Cardiac septum (tissue), 1 donor: ENCODE measurements around the gene GYPB. TPM values are rescaled to one million over a fixed set of nuclear protein-coding genes. Genes with fewer than 3 reads are reported as not detected.
"Not testable (repeated sequence)": the region's sequence is repeated elsewhere in the genome, so short reads cannot be mapped to it uniquely, and the experiment has no call there.

Experiments
- DNase-seq: peaks from one replicate; pipeline ENCODE4 v3.0.0-alpha.2; 2020; ENCODE audit warnings: low spot score
- intact Hi-C: fragments of 100-400 bp; cut with DNase I; formaldehyde crosslinking; loops from one replicate; pipeline ENCODE4 v1.14.0; 2022
- total RNA-seq: library from RNA; stranded (reverse); fragmentation: NEBNext Ultra II Directional; extraction: Animal tissue kit (Norgen Biotek cat#: 25700); gene quantifications from one replicate; pipeline ENCODE4 v1.2.1, GENCODE V29; 2021
- donor health status: DM: no; HTN: no; CAD: no.

Gene GYPB
- total RNA-seq, 1 donor from 2014 or later: 0.86 TPM

DNA sequence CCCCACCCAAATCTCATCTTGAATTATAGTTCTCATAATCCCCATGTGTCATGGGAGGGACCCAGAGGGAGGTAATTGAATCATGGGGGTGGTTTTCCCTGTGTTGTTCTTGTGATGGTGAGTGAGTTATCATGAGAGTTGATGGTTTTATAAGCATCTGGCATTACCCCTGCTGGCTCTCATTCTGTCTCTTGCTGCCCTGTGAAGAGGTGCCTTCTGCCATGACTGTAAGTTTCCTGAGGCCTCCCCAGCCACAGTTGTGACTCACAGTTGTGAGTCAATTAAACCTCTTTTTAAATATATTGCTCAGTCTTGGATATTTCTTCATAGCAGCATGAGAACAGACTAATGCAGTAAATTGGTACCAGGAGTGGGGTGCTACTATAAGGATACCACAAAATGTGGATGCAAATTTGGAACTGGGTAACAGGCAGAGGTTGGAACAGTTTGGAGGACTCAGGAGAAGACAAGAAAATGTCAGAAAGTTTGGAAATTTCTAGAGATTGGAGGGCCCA lies 67.7 kb downstream of the GYPB start:
- intact Hi-C loops, DNase-seq: not testable (repeated sequence)

DNA sequence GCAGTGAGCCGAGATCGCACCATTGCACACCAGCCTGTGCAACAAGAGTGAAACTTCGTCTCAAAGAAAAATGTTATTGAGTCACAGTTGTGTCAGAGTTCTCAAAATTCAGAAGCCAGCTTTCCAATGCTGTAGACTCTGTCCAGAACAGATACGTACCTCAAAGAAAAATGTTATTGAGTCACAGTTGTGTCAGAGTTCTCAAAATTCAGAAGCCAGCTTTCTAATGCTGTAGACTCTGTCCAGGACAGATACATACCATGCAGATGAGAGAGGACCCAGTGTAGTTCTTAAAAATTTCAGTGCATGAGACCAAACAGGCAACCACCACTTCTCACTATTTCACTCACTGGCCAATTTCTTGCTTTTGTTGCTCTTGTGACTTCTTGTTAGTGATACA lies 68.2 kb downstream of the GYPB start:
- intact Hi-C loops, DNase-seq: not testable (repeated sequence)

DNA sequence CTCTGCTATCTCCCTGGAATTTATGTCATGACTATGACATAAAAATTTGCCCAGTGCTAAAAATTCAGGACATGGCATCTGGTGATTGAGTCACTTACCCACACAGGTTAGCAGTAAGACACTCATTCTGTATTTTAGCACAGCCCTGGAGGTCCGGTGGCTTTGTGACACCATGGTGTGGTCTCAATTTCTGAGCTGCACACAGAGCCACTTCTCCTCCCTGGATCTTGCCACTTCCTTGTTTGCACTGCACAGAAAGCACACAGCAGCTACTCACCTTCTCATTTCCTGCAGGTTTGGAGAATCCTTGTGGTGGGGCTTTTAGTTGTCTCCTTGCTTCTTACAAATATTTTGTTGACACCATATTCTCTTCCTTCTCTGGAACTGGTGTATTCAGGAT lies 69.0 kb downstream of the GYPB start:
- intact Hi-C loops, DNase-seq: not testable (repeated sequence)

DNA sequence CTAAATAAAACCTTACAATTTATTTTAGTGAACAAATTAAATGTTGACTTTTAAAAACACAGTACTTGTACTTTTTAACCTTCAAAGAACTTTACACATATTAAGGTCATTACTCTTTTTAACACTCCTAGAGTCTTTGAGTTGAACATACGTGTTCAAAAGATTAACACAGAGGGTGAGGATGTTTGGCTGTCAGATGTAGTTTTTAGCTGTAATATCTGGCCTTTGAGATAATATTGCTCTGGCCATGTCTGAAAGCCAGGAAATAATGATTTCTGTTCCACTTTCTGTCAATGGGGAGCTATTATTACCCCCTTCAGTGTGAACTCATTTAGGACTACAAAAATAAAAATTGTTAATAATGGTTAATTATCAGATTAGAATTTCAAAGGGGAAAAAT lies 71.7 kb downstream of the GYPB start:
- DNase-seq, intact Hi-C loops: not testable (repeated sequence)

Other genes starting within 250 kb of the GYPB start
- 0.32 TPM for gene GYPE, start 113.8 kb downstream of the GYPB start, total RNA-seq
- gene GYPA, start 121.3 kb upstream of the GYPB start, total RNA-seq: 0.48 TPM